ENCODE data around the gene RASL10A.

GRCh38 chr22:29307596-29308147 is 7.8 kb downstream of the RASL10A start:
- TF ChIP-seq, protein P1, sequence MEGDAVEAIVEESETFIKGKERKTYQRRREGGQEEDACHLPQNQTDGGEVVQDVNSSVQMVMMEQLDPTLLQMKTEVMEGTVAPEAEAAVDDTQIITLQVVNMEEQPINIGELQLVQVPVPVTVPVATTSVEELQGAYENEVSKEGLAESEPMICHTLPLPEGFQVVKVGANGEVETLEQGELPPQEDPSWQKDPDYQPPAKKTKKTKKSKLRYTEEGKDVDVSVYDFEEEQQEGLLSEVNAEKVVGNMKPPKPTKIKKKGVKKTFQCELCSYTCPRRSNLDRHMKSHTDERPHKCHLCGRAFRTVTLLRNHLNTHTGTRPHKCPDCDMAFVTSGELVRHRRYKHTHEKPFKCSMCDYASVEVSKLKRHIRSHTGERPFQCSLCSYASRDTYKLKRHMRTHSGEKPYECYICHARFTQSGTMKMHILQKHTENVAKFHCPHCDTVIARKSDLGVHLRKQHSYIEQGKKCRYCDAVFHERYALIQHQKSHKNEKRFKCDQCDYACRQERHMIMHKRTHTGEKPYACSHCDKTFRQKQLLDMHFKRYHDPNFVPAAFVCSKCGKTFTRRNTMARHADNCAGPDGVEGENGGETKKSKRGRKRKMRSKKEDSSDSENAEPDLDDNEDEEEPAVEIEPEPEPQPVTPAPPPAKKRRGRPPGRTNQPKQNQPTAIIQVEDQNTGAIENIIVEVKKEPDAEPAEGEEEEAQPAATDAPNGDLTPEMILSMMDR (conservative IDR thresholded peaks at IDR 0.05): no peak
- TF ChIP-seq EZH2 (IDR thresholded peaks at IDR 0.05; ENCODE audit: low read depth): no peak

All from PC-9 (cell line).